Iris pigment epithelial cell (primary cell): ENCODE results near the gene PRR5.
"Not testable (repeated sequence)": the region's sequence is repeated elsewhere in the genome, so short reads cannot be mapped to it uniquely, and the experiment has no call there.

ENCODE experiments used
- DNase-seq: peaks from one replicate; pipeline ENCODE4 v3.0.0-alpha.2; 2011; ENCODE audit warnings: low read depth

The PRR5 gene

DNA sequence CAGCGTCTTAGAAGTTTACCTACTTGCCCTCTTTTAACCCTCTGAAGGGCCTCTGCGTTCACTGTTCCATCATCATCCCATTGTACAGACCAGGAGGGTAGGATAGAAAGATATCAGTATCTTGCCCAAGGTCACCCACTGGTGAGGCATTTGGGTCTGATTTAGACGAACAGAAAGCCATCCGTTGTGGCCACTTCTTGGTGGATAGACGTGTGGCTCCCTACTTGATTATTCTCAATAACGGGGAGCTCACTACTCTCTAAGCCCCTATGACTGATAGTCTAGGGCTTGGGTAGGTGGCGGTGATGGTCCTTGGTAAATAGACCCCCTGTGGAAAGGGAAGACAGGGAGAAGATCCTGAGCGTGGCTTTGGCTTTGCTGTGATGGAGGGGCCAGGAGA lies 28.6 kb upstream of the PRR5 start:
- no peak for DNase-seq

DNA sequence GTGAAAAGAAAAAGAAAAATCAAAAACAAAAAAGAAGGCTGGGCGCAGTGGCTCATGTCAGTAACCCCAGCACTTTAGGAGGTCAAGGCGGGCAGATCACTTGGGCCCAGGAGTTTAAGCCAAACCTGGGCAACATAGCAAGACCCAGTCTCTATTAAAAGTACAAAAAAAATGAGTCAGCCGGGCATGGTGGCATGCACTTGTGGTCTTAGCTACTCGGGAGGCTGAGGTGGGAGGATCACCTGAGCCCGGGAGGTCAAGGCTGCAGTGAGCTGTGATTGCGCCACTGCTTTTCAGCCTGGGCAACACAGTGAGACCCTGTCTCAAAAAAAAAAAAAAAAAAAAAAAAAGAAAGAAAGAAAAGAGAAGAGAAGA lies 26.0 kb upstream of the PRR5 start:
- not testable (repeated sequence) for DNase-seq

DNA sequence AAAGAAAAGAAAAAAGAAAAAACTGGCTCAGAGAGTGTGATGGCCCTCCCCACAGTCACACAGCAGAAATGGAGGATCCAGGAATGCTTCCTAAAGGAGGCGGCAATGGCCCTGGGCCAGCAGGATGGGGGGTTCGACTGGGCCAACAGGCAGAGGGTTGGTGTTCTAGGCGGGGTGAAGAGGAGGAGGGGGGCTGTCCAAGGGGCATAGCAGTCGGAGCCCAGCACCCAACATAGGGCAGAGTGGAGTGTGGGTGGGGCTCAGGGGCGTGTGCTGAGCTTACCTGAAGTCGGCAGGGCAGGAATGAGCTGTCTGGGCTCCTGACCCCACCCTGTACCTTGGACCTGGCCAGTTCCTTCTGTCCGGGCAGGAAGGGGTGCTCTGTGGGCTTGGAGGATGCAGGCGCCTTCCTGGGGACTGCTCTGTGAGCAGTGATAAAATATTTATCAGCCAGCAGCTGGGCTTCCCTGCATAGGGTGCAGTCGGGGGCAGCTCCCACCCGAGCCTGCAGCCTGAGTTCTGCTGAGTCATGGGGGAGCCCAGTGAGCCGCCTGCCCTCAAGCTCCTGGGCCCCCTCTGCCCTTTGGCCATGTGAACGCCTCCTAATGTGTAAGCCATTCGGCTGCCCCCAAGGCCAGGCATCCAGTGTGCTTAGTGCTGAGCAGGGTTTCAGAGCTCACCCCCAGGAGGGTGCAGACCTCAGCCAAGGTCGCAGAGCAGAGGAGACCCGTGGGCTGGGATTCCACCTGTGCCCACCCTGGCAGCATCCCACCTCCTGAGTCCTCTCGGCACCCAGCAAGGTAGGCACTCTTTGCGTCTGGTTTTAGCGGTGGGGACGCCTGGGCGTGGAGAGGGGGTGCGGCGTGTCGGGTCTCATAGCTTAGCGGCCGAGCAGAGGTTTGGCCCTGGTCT lies 25.3 kb upstream of the PRR5 start:
- no peak for DNase-seq

DNA sequence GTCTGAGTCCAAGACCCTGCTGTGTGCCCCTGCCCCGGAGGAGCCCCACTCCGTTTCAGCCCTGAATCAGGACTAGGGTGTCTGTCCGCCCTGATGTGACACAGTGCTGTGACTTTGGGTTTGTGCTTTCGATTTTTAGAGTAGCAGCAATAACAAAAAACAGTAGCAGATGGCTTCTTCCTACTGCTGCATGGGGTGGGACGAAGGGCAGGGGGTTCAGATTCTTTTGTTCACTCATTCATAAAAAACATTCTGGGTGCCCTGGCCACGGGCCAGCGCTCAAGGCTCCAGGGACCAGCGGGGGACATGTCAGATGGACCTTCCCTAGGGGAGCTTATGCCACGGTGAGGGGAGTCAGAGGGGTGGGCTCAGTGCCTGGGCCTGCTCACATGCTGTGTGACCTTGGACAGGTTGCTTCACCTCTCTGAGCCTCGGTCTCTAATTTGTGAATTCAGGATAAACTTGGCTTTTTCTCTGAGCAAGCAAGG lies 24.6 kb upstream of the PRR5 start:
- DNase-seq = no peak

DNA sequence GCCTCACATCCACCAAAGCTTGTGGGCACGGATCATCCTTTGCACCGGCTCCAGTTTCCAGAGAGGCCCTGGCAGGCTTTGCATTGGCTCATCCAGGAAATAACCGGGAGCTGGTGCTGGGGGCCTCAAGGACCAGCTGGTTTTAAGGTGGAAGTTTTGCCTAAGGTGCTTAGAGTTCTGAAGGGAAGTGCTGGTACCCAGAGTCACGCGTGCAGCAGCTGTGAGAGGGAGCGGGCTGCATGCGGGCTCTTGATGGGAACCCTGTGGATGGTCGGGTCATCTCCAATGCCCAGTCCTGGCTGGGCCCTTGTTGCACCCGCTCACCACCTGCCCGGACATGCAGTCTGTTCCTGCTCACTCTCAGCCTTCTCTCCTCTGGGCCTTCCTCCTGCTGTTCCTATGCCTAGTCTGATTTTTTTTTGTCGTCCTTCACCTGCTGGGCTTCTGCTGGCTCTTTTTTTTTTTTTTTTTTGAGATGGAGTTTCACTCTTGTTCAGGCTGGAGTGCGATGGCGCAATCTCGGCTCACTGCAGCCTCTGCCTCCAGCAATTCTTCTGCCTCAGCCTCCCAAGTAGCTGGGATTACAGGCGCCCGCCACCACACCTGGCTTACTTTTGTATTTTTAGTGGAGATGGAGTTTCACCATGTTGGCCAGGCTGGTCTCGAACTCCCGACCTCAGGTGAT lies 24.0 kb upstream of the PRR5 start:
- no peak for DNase-seq

DNA sequence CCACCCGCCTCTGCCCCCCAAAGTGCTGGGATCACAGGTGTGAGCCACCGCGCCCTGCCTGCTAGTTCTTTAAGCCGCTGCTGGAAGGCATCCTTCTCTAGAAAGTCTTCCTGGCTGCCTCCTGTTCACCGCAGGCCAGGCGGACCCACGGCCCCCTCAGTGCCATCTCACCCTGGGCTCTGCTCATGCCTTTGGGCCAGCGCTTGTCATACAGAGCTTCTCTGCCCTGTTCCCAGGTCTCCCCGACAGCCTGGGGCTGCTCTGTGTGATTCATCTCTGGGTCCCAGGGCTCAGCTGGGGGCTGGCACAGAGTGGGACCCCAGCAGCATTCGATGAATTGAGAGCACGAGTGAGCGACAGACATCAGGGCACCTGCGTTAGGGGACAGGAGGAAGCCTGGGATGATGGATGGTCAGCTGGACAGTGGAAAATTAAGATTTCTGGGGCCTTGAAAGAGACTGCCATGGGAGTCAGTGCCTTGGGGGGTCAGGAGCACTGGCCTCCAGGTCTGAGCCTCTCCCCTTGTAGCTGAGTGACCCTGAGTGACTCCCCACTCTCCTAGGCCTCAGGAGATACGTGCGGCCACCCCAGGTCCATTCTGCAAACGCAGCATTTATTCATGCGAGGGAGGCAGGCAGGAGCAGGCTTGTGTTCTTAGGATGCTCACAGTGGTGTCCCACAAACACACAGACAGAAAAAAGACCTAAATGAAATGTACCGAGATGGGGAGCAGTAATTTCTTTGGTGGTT lies 23.3 kb upstream of the PRR5 start:
- DNase-seq = no peak

DNA sequence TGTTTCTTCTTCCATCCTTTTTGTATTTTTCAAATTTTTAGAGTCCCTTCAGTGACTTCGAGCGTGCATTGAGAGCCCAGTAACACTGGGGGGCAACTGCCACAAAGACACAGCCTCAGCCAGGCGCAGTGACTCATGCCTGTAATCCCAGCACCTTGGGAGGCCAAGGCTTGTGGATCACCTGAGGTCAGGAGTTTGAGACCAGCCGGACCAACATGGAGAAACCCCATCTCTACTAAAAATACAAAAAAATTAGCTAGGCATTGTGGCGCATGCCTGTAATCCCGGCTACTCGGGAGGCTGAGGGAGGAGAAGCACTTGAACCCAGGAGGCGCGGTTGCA lies 22.7 kb upstream of the PRR5 start:
- not testable (repeated sequence) for DNase-seq

DNA sequence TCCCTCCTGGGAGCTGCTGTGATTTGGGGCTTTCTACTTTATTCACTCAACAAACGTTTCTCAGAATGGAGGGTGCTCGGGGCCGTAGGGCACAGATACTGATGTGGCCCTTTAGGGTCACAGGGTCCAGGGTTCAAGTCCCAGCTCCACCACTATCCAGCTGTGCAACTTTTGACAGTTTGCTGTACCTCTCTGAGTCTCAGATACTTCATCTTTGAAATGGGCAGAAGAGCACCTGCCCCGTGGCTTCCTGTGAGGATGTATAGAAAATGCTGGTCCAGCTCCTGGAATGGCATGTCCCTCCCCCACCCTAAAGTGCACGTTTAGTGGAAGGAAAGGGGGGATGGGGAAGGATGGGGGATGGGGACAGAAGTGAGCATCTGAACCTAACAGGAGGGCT lies 21.9 kb upstream of the PRR5 start:
- no peak for DNase-seq

DNA sequence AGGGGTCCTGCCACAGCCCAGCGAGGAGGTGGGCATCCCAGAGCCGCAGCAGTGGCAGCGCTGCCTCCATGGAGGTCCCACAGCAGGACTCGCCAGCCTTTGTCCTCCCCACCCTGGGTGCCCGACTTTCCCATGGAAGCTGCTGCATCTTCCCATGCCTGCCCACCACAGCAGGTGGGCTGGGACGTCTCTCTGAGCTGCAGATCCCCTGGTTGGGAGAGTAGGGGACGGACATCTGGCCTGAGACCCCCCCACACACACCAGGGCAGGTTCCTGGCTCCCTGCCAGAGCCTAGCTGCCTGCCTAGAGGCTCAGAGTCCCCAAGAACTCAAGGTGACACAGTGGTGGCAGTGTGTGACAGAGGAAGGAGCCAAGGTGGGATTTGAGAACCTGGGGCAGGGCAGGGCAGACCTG lies 21.5 kb upstream of the PRR5 start:
- DNase-seq = no peak

DNA sequence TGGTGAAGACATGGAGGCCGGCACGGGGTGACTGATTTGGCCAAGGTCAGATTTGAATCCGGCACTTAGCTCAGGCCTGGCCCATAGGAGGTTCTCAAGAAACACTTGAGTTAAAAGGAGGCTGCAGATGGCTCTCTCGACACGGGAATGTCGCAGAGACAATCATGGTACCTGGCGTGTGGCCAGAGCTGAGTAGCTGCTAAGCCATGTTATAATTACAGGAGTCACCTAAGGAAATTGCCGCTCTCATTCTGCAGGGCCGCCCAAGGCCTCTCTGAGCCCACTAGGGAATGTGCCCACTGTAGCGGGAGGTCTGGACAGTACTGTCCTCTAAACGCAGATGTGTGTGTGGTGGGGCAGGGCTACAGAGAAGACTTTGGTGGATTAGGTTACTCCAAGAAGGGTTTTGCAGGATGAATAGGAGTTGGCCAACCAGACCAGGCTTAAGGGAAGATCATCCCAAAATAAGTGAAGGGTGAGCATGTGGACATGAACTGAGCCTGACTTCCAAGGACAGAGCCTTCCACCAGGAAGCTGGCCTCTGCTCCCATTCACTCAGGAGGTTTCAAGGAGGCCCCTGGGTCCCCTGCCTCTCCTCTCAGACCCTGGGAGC lies 19.3 kb upstream of the PRR5 start:
- no peak for DNase-seq

DNA sequence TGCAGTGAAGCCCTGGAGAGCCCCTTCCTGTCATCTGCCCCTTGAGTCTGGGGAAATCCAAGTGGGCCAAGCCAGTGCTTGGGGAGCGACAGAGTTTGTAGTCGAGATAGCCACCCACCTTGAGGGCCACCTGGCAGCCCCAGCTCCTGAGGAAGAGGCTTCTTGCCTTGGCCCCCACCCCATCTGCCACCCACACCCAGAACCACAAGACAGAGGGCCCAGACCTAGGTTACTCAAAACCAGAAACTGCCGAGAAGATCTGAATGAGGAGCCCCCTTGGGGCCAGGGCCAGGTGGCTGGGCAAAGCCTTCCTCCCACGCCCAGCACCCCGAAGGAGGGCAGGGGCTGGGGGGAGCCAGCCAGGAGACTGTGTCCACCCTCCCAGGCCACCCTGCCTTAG lies 18.8 kb upstream of the PRR5 start:
- no peak for DNase-seq

DNA sequence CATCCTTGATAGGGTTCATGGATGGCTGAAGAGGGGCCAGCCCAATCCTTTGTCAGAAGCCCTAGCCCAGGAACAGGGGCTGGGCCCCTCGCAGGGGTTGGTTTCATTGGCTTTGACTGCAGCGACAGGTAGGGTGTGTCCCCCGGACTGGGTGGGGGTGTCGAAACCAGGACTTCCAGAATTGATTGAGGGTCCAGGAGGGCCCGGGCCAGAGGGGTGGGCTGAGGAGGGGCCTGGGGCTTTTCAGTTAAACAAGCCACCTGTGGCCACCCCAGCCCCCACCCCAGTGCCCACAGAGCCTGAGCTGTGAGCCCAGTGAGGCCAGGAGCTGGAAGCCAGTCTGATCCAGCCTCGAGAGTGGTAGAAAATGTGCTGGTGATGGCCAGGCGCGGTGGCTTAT lies 18.1 kb upstream of the PRR5 start:
- DNase-seq = no peak

DNA sequence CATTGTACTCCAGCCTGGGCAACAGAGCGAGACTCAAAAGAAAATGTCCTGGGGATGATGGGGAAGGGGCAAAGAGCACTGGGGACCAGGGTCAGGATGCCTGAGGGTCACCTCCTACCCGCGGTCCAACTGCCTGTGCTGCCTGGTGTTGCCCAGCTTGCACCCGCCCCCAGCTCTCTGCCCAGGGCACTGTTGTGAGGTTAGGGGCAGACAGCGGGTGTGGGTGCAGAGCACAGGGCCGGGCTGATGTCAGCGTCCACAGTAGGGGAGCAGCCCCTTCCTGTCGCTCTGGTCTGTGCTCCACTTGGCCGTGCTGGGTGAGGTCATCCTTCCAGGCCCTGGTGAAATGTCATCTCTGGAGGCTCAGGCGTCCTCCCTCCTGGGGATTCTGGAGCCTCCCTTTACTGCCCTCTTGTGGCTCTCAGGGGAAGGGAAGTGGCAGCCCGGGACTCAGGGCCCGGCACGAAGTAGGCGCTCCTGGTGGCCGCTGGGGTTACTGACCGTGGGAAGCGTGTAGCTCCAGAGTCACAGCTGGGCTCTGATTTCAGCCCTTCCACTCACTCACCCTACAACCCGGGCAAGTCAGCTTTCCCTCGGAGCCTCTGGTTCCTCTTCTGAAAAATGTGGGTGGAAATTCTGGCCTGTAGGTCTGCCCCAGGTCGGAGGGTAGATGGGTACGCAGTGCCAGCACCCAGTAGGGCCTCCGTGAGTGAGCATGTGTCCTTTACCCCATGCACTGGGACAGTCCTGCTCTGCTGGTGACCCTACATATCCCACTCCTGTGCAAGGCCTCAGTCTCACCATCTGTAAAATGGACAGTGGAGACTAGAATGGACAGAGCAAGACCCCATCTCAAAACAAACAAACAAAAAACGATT lies 17.3 kb upstream of the PRR5 start:
- DNase-seq = peak; percentile 93

DNA sequence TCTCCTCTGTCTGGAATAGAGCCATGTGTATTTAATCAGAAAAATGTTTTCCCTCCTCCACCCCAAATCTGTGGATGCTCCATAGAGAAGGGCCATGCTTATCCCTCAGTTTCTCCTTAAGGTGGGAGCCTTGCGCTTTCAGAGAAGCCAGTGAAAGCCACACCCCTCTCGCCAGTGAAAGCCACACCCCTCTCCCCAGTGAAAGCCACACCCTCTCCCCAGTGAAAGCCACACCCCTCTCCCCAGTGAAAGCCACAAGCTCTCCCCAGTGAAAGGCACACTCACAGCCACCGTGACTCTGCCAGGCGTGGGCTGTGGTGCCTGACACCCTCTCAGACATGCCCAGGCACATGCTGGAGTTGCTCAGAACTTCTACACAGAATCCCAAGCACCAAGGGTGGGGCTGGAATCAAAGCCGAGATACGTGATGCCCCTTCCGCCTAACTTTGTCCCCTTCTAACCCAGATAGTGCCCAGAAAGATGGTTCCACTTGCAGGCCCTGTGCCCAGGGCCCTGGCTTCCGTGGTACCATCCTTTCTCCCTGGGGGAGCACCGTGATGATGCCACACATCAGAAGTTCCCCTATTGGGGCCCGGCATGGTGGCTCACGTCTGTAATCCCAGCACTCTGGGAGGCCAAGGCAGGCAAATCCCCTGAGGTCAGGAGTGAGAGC lies 16.5 kb upstream of the PRR5 start:
- DNase-seq = peak; percentile 68

DNA sequence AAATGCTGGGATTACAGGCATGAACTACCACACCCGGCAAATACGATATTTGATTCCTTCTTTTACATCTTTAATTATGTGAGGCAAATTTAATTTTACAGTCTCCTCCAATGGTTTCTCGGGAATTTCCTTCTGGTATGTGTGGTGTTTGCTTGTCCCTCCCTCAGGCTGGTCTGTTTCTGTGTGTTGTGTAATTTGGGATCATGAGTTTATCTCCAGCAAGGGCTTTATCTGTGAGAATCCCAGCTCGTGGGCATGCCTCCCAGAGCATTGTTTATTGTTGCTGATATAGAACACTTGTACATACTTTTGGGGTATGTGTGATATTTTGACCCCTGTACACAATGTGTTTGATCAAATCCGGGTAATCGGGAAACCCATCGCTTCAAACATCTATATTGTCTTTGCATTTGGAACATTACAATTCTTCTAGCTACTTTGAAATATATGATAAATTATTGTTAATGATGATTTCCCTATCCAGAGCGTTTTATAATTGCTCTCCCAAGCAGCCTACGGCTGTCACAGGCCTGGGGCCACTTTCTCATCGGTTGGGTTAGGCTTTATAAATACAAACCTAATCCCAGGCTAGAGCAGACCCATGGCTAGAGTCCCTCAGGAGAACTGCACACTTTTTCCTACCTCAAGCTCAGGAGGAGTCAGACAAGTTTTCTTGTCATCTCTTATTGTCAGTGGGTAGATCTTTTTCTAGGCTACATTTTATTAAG lies 15.0 kb upstream of the PRR5 start:
- peak; percentile 76 for DNase-seq

DNA sequence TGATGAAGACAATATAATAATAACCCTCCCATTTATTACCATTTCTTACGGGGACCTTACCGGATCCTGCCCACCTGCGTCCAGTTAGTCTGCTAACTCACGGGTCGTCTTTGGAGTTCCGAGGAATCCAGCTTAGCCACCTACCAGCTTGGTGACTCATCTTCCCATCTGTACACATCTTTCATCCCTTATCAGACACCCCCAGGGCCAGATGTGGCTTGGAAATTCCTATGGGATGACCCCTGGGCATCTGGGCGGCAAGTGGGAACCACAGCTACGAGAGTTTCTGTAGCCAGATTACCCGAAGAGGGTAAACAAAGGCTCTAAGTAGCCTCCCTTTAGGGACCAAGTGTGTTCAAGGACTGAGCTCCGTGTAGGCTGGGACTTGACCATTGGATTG lies 12.8 kb upstream of the PRR5 start:
- DNase-seq = no peak

DNA sequence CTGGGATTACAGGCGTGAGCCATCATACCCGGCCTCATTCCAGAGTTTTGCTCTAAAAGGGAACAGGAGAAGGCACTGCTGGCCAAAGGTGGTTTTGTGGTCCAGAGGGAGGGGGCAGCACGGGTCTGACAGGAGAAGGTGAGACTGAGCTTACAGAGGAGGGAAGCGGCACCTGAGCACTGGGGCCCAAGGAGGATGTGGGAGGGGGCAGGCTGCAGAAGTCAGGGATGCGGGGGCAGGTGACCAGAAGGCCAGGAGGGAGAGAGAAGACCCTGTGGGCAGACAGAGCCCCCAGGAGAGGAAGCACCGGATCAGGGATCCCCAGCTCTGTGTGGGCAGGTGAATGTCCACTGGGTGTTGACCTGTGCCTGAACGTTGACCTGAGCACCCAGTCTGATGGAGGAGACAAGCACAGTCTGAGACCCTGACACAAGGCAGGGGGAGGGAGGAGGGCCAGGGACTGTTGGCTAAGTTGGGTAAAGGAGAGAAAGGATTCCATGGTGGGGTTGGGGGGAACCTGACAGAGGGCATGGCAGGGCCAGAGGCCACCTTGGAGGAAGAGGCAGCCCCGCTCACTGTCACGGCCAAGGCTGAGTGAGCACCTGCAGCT lies 12.0 kb upstream of the PRR5 start:
- DNase-seq = no peak

DNA sequence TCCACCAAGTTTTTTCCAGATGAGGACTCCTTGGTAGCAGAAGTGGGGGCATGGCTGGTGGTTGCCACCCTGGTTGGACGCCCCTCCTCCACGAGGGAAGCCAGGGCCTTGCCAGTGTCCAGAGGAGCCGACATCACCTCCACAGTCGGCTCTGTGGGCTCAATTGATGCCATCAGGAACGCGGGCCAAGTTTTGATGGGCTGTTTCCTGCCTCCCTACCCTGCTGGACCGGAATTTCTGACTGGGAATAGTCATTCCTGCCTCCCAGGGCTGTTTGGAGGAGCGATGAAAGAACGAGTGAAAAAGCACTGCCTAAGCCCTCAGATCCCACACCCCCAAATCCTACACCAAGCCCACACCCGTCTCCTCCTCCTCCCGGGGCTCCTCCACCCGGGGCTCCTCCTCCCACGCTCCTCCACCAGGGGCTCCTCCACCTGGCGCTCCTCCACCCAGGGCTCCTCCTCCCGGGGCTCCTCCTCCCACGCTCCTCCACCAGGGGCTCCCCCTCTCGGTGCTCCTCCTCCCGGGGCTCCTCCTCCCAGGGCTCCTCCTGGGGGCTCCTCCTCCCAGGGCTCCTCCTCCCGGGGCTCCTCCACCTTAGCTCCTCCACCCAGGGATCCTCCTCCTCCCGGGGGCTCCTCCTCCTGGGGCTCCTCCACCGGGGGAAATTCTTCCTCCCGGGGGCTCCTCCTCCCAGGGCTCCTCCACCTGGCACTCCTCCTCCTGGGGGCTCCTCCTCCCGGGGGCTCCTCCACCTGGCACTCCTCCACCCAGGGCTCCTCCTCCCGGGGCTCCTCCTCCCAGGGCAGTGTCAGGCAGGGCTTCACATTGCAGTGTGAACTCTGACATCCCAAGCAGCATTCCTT lies 10.0 kb upstream of the PRR5 start:
- DNase-seq = no peak

DNA sequence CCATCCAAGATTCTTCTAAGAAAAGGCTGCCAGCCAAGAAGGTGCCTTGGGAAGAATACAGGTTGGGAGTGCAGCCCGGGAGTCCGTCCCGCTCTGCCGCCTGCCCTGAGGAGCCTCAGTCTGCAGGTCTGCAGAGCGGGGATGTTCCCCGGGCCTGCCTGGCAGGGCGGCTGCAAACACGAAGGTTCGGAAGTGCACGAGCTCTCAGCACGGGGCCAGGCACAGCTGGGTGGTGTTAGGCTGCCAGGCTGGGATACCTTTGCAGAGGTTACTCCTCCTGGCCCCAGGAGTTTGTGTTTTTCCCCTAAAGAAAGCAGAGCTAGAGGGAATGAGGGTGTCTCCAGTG lies 9.4 kb upstream of the PRR5 start:
- no peak for DNase-seq
